ENCODE data around the gene UBE2G2.

DNA sequence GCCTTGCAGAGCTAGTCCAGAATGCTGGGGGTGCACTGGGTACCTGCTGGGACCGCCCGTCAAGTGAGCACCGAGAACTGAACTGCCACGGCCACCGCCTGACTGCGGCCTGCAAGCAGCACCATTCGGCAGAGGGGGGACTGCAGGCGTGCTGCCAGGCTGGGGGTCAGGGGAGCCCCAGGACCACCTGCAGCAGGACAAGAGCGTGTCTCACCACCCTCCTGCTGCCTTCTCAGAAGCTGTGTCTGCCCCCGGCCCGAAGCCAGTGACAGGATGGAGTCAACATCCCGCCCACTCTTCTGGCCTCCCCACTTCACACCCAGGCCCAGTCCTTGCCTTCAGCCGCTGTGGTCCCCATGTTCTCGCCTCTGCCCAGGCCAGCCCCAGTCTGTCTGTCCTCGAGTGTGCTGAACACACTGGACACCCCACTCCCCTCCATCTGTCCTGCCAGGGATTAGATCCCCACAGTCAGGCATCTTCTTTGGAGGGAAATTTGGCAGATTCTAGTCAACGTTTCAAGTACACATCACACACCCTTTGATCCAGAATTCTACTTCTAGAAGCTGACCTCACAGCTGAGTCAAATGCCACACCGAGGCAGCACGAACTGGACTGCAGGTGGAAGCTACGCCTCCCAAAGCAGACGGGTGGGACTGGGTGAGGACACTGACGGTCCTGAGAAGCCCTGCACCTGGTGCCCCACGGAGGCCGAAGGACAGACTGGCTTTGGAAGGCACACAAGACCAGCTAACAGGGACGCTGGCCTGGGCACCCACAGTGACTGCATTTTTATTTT, 45.8 kb upstream of the UBE2G2 start:
- TF ChIP-seq, protein P1, sequence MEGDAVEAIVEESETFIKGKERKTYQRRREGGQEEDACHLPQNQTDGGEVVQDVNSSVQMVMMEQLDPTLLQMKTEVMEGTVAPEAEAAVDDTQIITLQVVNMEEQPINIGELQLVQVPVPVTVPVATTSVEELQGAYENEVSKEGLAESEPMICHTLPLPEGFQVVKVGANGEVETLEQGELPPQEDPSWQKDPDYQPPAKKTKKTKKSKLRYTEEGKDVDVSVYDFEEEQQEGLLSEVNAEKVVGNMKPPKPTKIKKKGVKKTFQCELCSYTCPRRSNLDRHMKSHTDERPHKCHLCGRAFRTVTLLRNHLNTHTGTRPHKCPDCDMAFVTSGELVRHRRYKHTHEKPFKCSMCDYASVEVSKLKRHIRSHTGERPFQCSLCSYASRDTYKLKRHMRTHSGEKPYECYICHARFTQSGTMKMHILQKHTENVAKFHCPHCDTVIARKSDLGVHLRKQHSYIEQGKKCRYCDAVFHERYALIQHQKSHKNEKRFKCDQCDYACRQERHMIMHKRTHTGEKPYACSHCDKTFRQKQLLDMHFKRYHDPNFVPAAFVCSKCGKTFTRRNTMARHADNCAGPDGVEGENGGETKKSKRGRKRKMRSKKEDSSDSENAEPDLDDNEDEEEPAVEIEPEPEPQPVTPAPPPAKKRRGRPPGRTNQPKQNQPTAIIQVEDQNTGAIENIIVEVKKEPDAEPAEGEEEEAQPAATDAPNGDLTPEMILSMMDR (IDR thresholded peaks at IDR 0.05; ENCODE audit: poor library complexity), result no peak
- no peak for TF ChIP-seq EZH2 (IDR thresholded peaks at IDR 0.05; ENCODE audit: borderline replicate concordance)
